Measurements from ENCODE around the gene PFDN6. TPM values are rescaled to one million over a fixed set of nuclear protein-coding genes. Genes with fewer than 3 reads are reported as not detected.

PFDN6 gene
- total RNA-seq, 1 experiment from 2014 or later, result 85.8 TPM

DNA sequence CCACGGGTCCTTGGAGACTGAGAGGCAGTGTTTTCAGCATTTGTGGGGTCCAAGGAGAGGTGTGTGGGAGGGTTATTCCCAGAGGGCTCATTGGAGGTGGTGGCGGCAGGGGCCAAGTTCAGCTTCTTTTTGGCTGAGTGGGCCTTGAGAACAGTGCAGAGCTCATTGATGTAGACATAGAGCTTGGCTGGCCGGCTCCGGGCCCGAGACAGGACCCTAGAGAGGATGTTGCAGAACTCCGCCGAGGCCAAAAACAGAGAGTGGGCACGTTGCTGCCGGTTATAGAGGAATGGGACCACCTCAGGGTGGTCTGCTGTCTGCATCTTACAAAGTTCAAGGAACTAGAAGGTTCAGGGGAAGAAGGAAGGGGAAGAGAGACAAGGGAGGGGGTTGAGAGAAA is 31.8 kb downstream of the PFDN6 start:
- no peak overlapping the region for H3K27ac ChIP-seq (ENCODE audit: insufficient read length, low read depth, low read length)
- peak overlapping the region; percentile 95 to 100 for H3K4me3 Mint-ChIP-seq
- H2BK15ac ChIP-seq (ENCODE audit: low read depth, low read length), result no peak overlapping the region
- no peak for DNase-seq
- peak overlapping the region; percentile 40 to 70 (median 66); a peak in 5 of 7 replicates for H3K27ac Mint-ChIP-seq
- H3K36me3 Mint-ChIP-seq (ENCODE audit: insufficient read depth in 1 of 3, low read depth in 3 of 3), result peaks cover 28 to 42% (median 36%) of the 10 kb centered on the region in 3 experiments
- no peak overlapping the region for H3K56ac ChIP-seq (ENCODE audit: insufficient read length, low read depth, low read length)
- no peak overlapping the region for H2AFZ ChIP-seq (ENCODE audit: low read length)
- no peak overlapping the region for H3K4ac ChIP-seq (ENCODE audit: low read depth, low read length)
- peaks cover 56 to 58% of the 10 kb centered on the region in 2 experiments for H3K4me1 Mint-ChIP-seq
- H3K4me2 ChIP-seq (ENCODE audit: insufficient read depth, insufficient read length, low read length), result peak overlapping the region; percentile 94
- H2AK5ac ChIP-seq (ENCODE audit: insufficient read length, low read length), result no peak overlapping the region
- H4K8ac ChIP-seq (replicated peaks; ENCODE audit: insufficient read length, low read depth, low read length), result no peak overlapping the region
- WGBS (ENCODE audit: extremely low coverage, insufficient read length, low lambda C conversion rate), result no CpG with 5 or more reads among the region's 9 CpGs
- H3K9me3 Mint-ChIP-seq, result peaks cover 0 to 3% of the 10 kb centered on the region in 2 experiments; a peak in 3 of 5 replicates
- H2BK12ac ChIP-seq (ENCODE audit: insufficient read length, low read depth, low read length), result no peak overlapping the region
- no peak overlapping the region for H3T11ph ChIP-seq (ENCODE audit: low read length)
- H2BK5ac ChIP-seq (ENCODE audit: insufficient read length, low read length), result no peak overlapping the region
- H3K9me3 ChIP-seq (ENCODE audit: control insufficient read depth, low read depth, low read length), result no peaks in the 10 kb centered on the region
- H3K27me3 ChIP-seq (ENCODE audit: insufficient read depth, low read length), result no peaks in the 10 kb centered on the region
- no peaks in the 10 kb centered on the region for H4K20me1 ChIP-seq (ENCODE audit: control insufficient read depth, insufficient read depth, insufficient read length)
- H3K79me1 ChIP-seq (ENCODE audit: insufficient read depth, low read depth, low read length, poor library complexity, severe bottlenecking), result peaks cover 7% of the 10 kb centered on the region
- no peak overlapping the region for H3K9ac ChIP-seq (ENCODE audit: extremely low read depth, insufficient read length, low read length)
- peaks cover 9% of the 10 kb centered on the region; the same call in 1 of the 2 replicates for H3K4me1 ChIP-seq (ENCODE audit: insufficient read depth, low read length)
- no peak overlapping the region for H3K18ac ChIP-seq (ENCODE audit: insufficient read length, low read depth, low read length)
- peaks cover 8% of the 10 kb centered on the region; the same call in 1 of the 2 replicates for H3K79me2 ChIP-seq (ENCODE audit: insufficient read depth, low read length)
- no peak overlapping the region for H4K5ac ChIP-seq (ENCODE audit: insufficient read length, low read depth, low read length)
- H2BK120ac ChIP-seq (ENCODE audit: low read depth, low read length, poor library complexity, severe bottlenecking), result no peak overlapping the region
- H3K14ac ChIP-seq (ENCODE audit: insufficient read depth, low read length), result no peak overlapping the region
- no peak overlapping the region for H4K91ac ChIP-seq (ENCODE audit: insufficient read length, low read depth, low read length)
- TF ChIP-seq, protein P1, sequence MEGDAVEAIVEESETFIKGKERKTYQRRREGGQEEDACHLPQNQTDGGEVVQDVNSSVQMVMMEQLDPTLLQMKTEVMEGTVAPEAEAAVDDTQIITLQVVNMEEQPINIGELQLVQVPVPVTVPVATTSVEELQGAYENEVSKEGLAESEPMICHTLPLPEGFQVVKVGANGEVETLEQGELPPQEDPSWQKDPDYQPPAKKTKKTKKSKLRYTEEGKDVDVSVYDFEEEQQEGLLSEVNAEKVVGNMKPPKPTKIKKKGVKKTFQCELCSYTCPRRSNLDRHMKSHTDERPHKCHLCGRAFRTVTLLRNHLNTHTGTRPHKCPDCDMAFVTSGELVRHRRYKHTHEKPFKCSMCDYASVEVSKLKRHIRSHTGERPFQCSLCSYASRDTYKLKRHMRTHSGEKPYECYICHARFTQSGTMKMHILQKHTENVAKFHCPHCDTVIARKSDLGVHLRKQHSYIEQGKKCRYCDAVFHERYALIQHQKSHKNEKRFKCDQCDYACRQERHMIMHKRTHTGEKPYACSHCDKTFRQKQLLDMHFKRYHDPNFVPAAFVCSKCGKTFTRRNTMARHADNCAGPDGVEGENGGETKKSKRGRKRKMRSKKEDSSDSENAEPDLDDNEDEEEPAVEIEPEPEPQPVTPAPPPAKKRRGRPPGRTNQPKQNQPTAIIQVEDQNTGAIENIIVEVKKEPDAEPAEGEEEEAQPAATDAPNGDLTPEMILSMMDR (conservative IDR thresholded peaks at IDR 0.05), result no peak
- H3K23me2 ChIP-seq (ENCODE audit: insufficient read length, low read depth, low read length, poor library complexity, severe bottlenecking), result peaks cover 18% of the 10 kb centered on the region
- H3K23ac ChIP-seq (ENCODE audit: insufficient read length, low read depth, low read length), result no peak overlapping the region
- no peak overlapping the region for H2BK20ac ChIP-seq (ENCODE audit: low read depth, low read length, poor library complexity, severe bottlenecking)
- no peaks in the 10 kb centered on the region; the same call in 1 of the 2 replicates for H3K27me3 Mint-ChIP-seq (ENCODE audit: low read depth)

Measured in H9 (cell line).